NCI-H1105 treated with DMSO at 0.1 percent for 48 hours (cell line): ENCODE data around the gene PGPEP1.

Experiments used
- DNase-seq: peaks from one replicate; lab custom pipeline; 2025; lab: John Stamatoyannopoulos, UW

PGPEP1 gene

GRCh38 chr19:18340190-18340989 lies at the start of gene PGPEP1:
TSS of gene PGPEP1 (plus strand) at chr19:18340598. CDS start at chr19:18340682, 84 bp downstream.
- peak; percentile 57 for DNase-seq

GRCh38 chr19:18291019-18291524 lies 49.3 kb upstream of the PGPEP1 start:
- no peak for DNase-seq

GRCh38 chr19:18291590-18292461 lies 48.6 kb upstream of the PGPEP1 start:
- peak; percentile 11 for DNase-seq

GRCh38 chr19:18292462-18292809 lies 48.0 kb upstream of the PGPEP1 start:
- DNase-seq = no peak

GRCh38 chr19:18292810-18293641 lies 47.4 kb upstream of the PGPEP1 start:
- DNase-seq = peak; percentile 11

GRCh38 chr19:18293642-18294466 lies 46.5 kb upstream of the PGPEP1 start:
- no peak for DNase-seq

- peak; percentile 48 for DNase-seq
Observed at GRCh38 chr19:18294467-18294864, 45.9 kb upstream of the PGPEP1 start.

- DNase-seq = no peak
Observed at GRCh38 chr19:18295034-18295451, 45.4 kb upstream of the PGPEP1 start.

- DNase-seq = no peak
Observed at GRCh38 chr19:18297308-18297707, 43.1 kb upstream of the PGPEP1 start.

- DNase-seq = no peak
Observed at GRCh38 chr19:18298601-18299000, 41.8 kb upstream of the PGPEP1 start.

- no peak for DNase-seq
Observed at GRCh38 chr19:18299654-18300053, 40.7 kb upstream of the PGPEP1 start.

- no peak for DNase-seq
Observed at GRCh38 chr19:18300930-18301717, 39.3 kb upstream of the PGPEP1 start.

GRCh38 chr19:18301718-18302111 lies 38.7 kb upstream of the PGPEP1 start:
- no peak for DNase-seq

- no peak for DNase-seq
Observed at GRCh38 chr19:18304208-18304457, 36.3 kb upstream of the PGPEP1 start.

GRCh38 chr19:18304458-18305310 lies 35.7 kb upstream of the PGPEP1 start:
- DNase-seq = no peak

- DNase-seq = no peak
Observed at GRCh38 chr19:18306209-18306887, 34.0 kb upstream of the PGPEP1 start.

- DNase-seq = no peak
Observed at GRCh38 chr19:18306888-18307260, 33.5 kb upstream of the PGPEP1 start.

- DNase-seq = no peak
Observed at GRCh38 chr19:18307271-18307681, 33.1 kb upstream of the PGPEP1 start.
